T47D (cell line): ENCODE results near the gene MBD1.
"Not testable (repeated sequence)": the region's sequence is repeated elsewhere in the genome, so short reads cannot be mapped to it uniquely, and the experiment has no call there.

Experiments
- DNase-seq, 2 experiments: peaks; one replicate each; pipeline versions ENCODE4 v3.0.0 to v3.0.0-alpha.2; 2011 to 2012; ENCODE audit warnings: low read depth in 1 of 2, low spot score in 1 of 2
- JUND ChIP-seq: IDR thresholded peaks from 2 replicates; pipeline ENCODE4 v1.6.1; 2012; ENCODE audit warnings: low read depth
- in situ Hi-C: cut with HindIII; loops from 2 replicates; pipeline ENCODE4 v1.10.0; 2016; ENCODE audit warnings: low sequenced_read_pairs, low pct_unique_long_range_greater_than_20kb

MBD1 gene

GRCh38 chr18:50240080-50240563 lies 41.2 kb downstream of the MBD1 start:
- in situ Hi-C loops: no loop called here
- DNase-seq: no peak

GRCh38 chr18:50232419-50232818 lies 48.9 kb downstream of the MBD1 start:
- DNase-seq: no peak
- in situ Hi-C loops: no loop called here

More at GRCh38 chr18:50240080-50240563, 41.2 kb downstream of the MBD1 start:
- TF ChIP-seq JUND: no peak

GRCh38 chr18:50231621-50232020 lies 49.7 kb downstream of the MBD1 start:
- no peak for TF ChIP-seq JUND
- in situ Hi-C loops: no loop called here
- DNase-seq: no peak

More at GRCh38 chr18:50232419-50232818, 48.9 kb downstream of the MBD1 start:
- no peak for TF ChIP-seq JUND

- DNase-seq, in situ Hi-C loops: not testable (repeated sequence)
Measured at GRCh38 chr18:50220249-50220648, 61.1 kb downstream of the MBD1 start.
